GM12878 (cell line): ENCODE measurements around the gene KCNJ13. TPM values are rescaled to one million over a fixed set of nuclear protein-coding genes. Genes with fewer than 3 reads are reported as not detected.
A peak's percentile ranks its signal among the peaks of the same experiment; 100 is the strongest.

ENCODE experiments used
- ATAC-seq: fragments of 200-7000 bp; cut with Tn5 transposase; 3 replicates; pipeline ENCODE4 v1.9.1; 2020; ENCODE audit warnings: mild to moderate bottlenecking, moderate library complexity
- BruUV-seq: library from RNA; stranded (reverse); fragments of 400-500 nt; replicated peaks from 2 replicates; lab custom pipeline; 2021; lab: Mats Ljungman, UMichigan
- CTCF ChIA-PET: fragments of 300-600 bp; sonication (Branson Sonifier 250); formaldehyde crosslinking; extraction: SDS; loops from one replicate; lab custom pipeline; 2021; ENCODE audit warnings: inconsistent platforms; lab: Yijun Ruan, JAX
- POLR2A ChIA-PET: fragments of 350-600 bp; formaldehyde crosslinking; extraction: SDS; loops from one replicate; lab custom pipeline; 2021; ENCODE audit warnings: inconsistent platforms; lab: Charles Lee
- RAD21 ChIA-PET: fragments of 300-600 bp; sonication (Branson Sonifier 250); formaldehyde crosslinking; loops from one replicate; lab custom pipeline; 2023; ENCODE audit warnings: antibody characterized with exemption; ENCODE audit not compliant: unreplicated experiment; lab: Charles Lee
- SMC1A ChIA-PET: fragments of 300-600 bp; sonication (Branson Sonifier 250); formaldehyde crosslinking; loops from one replicate; lab custom pipeline; 2023; ENCODE audit not compliant: unreplicated experiment, uncharacterized antibody; lab: Charles Lee
- DNase-seq: peaks from one replicate; pipeline ENCODE4 v3.0.0-alpha.2; 2011; ENCODE audit warnings: low read depth, low spot score
- FAIRE-seq: peaks from 3 replicates; lab custom pipeline; 2011; peaks lifted over from hg19 to GRCh38; lab: Jason Lieb, UNC
- H2AFZ ChIP-seq: 2 replicates; pipeline ENCODE4 v1.6.0; 2011; ENCODE audit warnings: low read depth, low read length, control low read depth; ENCODE audit not compliant: control insufficient read depth
- H3K27ac ChIP-seq: 2 replicates; pipeline ENCODE4 v1.5.1; 2011; ENCODE audit warnings: control low read depth; ENCODE audit not compliant: control insufficient read depth, insufficient read depth
- H3K27me3 ChIP-seq, 2 experiments: replicated peaks in 1 of 2; 2 replicates each; pipeline versions ENCODE4 v1.6.0 to v1.6.1; 2011; ENCODE audit warnings: low read length in 1 of 2; ENCODE audit not compliant: control insufficient read depth in 2 of 2, insufficient read depth in 2 of 2
- H3K36me3 ChIP-seq, 2 experiments: 2 replicates each; pipeline ENCODE4 v1.5.1; 2011; ENCODE audit warnings: low read length in 1 of 2; ENCODE audit not compliant: control insufficient read depth in 2 of 2, insufficient read depth in 2 of 2
- H3K4me1 ChIP-seq: 2 replicates; pipeline ENCODE4 v1.6.1; 2011; ENCODE audit warnings: mild to moderate bottlenecking, low read length, moderate library complexity, mixed read lengths; ENCODE audit not compliant: control insufficient read depth, insufficient read depth
- H3K4me2 ChIP-seq: 2 replicates; pipeline ENCODE4 v1.6.0; 2011; ENCODE audit warnings: control low read depth; ENCODE audit not compliant: control insufficient read depth, insufficient read depth
- H3K4me3 ChIP-seq: fragments of 200-600 bp; sonication (generic); 2 replicates; pipeline ENCODE4 v1.5.1; 2016
- H3K79me2 ChIP-seq: 2 replicates; pipeline ENCODE4 v1.6.0; 2011; ENCODE audit warnings: low read length; ENCODE audit not compliant: control insufficient read depth, insufficient read depth
- H3K9ac ChIP-seq: 2 replicates; pipeline ENCODE4 v1.8.0; 2011; ENCODE audit warnings: low read length, control low read depth, mixed read lengths; ENCODE audit not compliant: control insufficient read depth, insufficient read depth
- H3K9me3 ChIP-seq: replicated peaks from 3 replicates; pipeline ENCODE4 v1.5.1; 2011; ENCODE audit warnings: mild to moderate bottlenecking, low read length; ENCODE audit not compliant: control insufficient read depth, insufficient read depth
- H4K20me1 ChIP-seq: 2 replicates; pipeline ENCODE4 v1.6.0; 2011; ENCODE audit not compliant: control insufficient read depth, insufficient read depth
- ATF7 ChIP-seq: fragments of 450-650 bp; IDR thresholded peaks from 2 replicates; pipeline ENCODE4 v1.6.1; 2016; ENCODE audit warnings: low read depth, mild to moderate bottlenecking
- BCL11A ChIP-seq: IDR thresholded peaks from 2 replicates; pipeline ENCODE4 v1.6.1; 2011; ENCODE audit warnings: low read depth, low read length
- BMI1 ChIP-seq: fragments of 450-650 bp; IDR thresholded peaks from 2 replicates; pipeline ENCODE4 v1.6.1; 2016; ENCODE audit warnings: mild to moderate bottlenecking, moderate library complexity, borderline replicate concordance
- DPF2 ChIP-seq: fragments of 450-650 bp; IDR thresholded peaks from 2 replicates; pipeline ENCODE4 v1.6.1; 2017; ENCODE audit warnings: mild to moderate bottlenecking
- EP300 ChIP-seq, 2 experiments: fragments of 150-350 bp in 1 of 2; IDR thresholded peaks; 2 replicates each; pipeline ENCODE4 v1.6.1; 2011 to 2012; ENCODE audit warnings: low read depth in 2 of 2, low read length in 2 of 2, borderline replicate concordance in 1 of 2, improper control_type of control experiment in 1 of 2, inconsistent platforms in 1 of 2; ENCODE audit not compliant: control insufficient read depth in 1 of 2
- HCFC1 ChIP-seq: fragments of 150-350 bp; IDR thresholded peaks from 2 replicates; pipeline ENCODE4 v1.6.1; 2014; ENCODE audit warnings: low read length
- KAT2A ChIP-seq: conservative IDR thresholded peaks from 2 replicates; pipeline ENCODE4 v1.6.1; 2011; ENCODE audit warnings: low read depth, low read length; ENCODE audit not compliant: control insufficient read depth
- MEF2B ChIP-seq: fragments of 450-650 bp; IDR thresholded peaks from 2 replicates; pipeline ENCODE4 v1.6.1; 2018; ENCODE audit warnings: mild to moderate bottlenecking, moderate library complexity; ENCODE audit not compliant: partially characterized antibody, poor library complexity, severe bottlenecking
- NFIC ChIP-seq: IDR thresholded peaks from 2 replicates; pipeline ENCODE4 v1.6.1; 2012; ENCODE audit warnings: low read depth, mild to moderate bottlenecking, inconsistent platforms, low read length, moderate library complexity
- RELA ChIP-seq: fragments of 450-650 bp; IDR thresholded peaks from 2 replicates; pipeline ENCODE4 v1.8.0; 2014; ENCODE audit warnings: borderline replicate concordance; ENCODE audit not compliant: partially characterized antibody
- TAF1 ChIP-seq: IDR thresholded peaks from 2 replicates; pipeline ENCODE4 v1.6.1; 2011; ENCODE audit warnings: mild to moderate bottlenecking, low read depth, low read length, borderline replicate concordance
- ZNF24 ChIP-seq: fragments of 450-650 bp; IDR thresholded peaks from 2 replicates; pipeline ENCODE4 v1.6.1; 2017; ENCODE audit warnings: antibody characterized with exemption, mild to moderate bottlenecking
- in situ Hi-C: fragments of 300-500 bp; cut with MboI; formaldehyde crosslinking; loops from 9 replicates; pipeline ENCODE4 v1.14.3; 2018; ENCODE audit warnings: mixed read lengths
- intact Hi-C: fragments of 100-400 bp; cut with micrococcal nuclease; formaldehyde crosslinking; loops from one replicate; pipeline ENCODE4 v1.14.2; 2022; ENCODE audit not compliant: unreplicated experiment
- polyA plus RNA-seq, 11 experiments: library from polyadenylated mRNA; depleted of rRNA in 4 of 11; unstranded in 6 of 11; stranded (reverse) in 5 of 11; fragments of >200 nt; fragmentation: Nextera tagmentation in 4 of 11; fragmentation: Illumina TruSeq in 1 of 11; extraction: Ambion mirVana in 4 of 11; extraction: Trizol in 1 of 11; gene quantifications; 1 replicate in 1 of 11; 2 replicates in 10 of 11; pipeline versions ENCODE4 v1.2.1 to v1.2.3, GENCODE V29; 2011 to 2016; ENCODE audit warnings: inconsistent platforms in 2 of 11, missing spikeins in 2 of 11, low read depth in 1 of 11
- total RNA-seq, 4 experiments: library from RNA; depleted of rRNA in 3 of 4; stranded (reverse); fragments of >200 nt in 3 of 4; fragmentation: Illumina TruSeq in 1 of 4; extraction: Trizol in 1 of 4; gene quantifications; 2 replicates each; pipeline versions ENCODE4 v1.2.1 to v1.2.3, GENCODE V29; 2013 to 2021
- TF ChIP-seq, protein P1 (sequence below): IDR thresholded peaks from 2 replicates; pipeline ENCODE4 v1.6.1; 2012; ENCODE audit warnings: low read depth, low read length, improper control_type of control experiment
- TF ChIP-seq, protein P2 (sequence below): IDR thresholded peaks from 2 replicates; pipeline ENCODE4 v1.6.1; 2011; ENCODE audit warnings: borderline replicate concordance, low read depth, mild to moderate bottlenecking, moderate library complexity, mixed read lengths, low read length; ENCODE audit not compliant: insufficient read depth; ENCODE audit errors: extremely low read length
- TF ChIP-seq, protein P3 (sequence below): IDR thresholded peaks from 2 replicates; pipeline ENCODE4 v1.6.1; 2012; ENCODE audit warnings: low read length, inconsistent platforms
- TF ChIP-seq, protein P4 (sequence below): fragments of 450-650 bp; IDR thresholded peaks from 2 replicates; pipeline ENCODE4 v1.6.1; 2017; ENCODE audit warnings: antibody characterized with exemption, mild to moderate bottlenecking, moderate library complexity
- TF ChIP-seq, protein P5 (sequence below): fragments of 450-650 bp; IDR thresholded peaks from 2 replicates; pipeline ENCODE4 v1.6.1; 2017; ENCODE audit warnings: low read depth, mild to moderate bottlenecking, moderate library complexity

KCNJ13 gene
- total and polyA plus RNA-seq, 10 of the 15 experiments (the other 5 are each of a cell fraction or from before 2014, with no cell fraction given) = 0.24 to 0.68 (median 0.29) TPM; not detected in 7

DNA sequence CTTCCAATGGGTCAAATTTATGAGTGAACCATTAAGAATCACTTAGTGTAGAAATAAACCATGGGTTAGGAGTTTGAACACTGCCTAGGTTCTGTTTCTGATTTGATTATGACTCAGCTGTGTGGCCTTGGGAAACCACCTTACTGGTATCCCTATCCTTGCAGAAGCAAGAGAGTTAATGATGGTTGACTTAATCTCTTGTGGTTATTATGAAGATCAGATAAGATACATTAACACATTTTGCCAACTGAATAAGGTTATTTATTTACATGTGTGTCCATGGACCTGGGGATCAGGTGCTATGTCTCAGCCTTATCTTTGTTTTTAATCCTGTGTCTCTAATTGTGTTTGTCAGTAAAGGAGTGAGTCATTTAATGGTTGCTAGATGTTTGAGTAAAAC is 5.4 kb upstream of the KCNJ13 start:
- Histone ChIP-seq H3K27ac (no peak overlapping the region), H3K4me1 (no peaks in the 10 kb centered on the region), H3K9me3 (no peaks in the 10 kb centered on the region), H4K20me1 (no peaks in the 10 kb centered on the region), H3K27me3 (no peaks in the 10 kb centered on the region), H3K4me3 (no peak overlapping the region), H3K4me2 (no peak overlapping the region), H2AFZ (no peak overlapping the region), H3K36me3 (no peaks in the 10 kb centered on the region), H3K79me2 (no peaks in the 10 kb centered on the region), H3K9ac (no peak overlapping the region)
- ChIA-PET SMC1A (no interaction called here), POLR2A (no interaction called here), RAD21 (interaction anchor here (1.0 to 1.2 kb wide), 2 partner anchors 9 to 13 kb away, joined by 3 to 4 read pairs; no protein-coding TSS in a partner anchor), CTCF (interaction anchor here (1.2 kb wide), 1 partner anchor 16 kb away, joined by 3 read pairs; no protein-coding TSS in a partner anchor)
- FAIRE-seq (peak; percentile 87), DNase-seq (peak; percentile 55), ATAC-seq (peak; percentile 100)
- BruUV-seq = no TSS peak
- intact Hi-C loops (no loop called here), in situ Hi-C loops (no loop called here)
- TF ChIP-seq, protein P1, sequence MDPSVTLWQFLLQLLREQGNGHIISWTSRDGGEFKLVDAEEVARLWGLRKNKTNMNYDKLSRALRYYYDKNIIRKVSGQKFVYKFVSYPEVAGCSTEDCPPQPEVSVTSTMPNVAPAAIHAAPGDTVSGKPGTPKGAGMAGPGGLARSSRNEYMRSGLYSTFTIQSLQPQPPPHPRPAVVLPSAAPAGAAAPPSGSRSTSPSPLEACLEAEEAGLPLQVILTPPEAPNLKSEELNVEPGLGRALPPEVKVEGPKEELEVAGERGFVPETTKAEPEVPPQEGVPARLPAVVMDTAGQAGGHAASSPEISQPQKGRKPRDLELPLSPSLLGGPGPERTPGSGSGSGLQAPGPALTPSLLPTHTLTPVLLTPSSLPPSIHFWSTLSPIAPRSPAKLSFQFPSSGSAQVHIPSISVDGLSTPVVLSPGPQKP = no peak
- TF ChIP-seq RELA (peak; percentile 65), BCL11A (peak; percentile 86), DPF2 (peak; percentile 93), ZNF24 (peak; percentile 84), MEF2B (peak; percentile 31), BMI1 (peak; percentile 72; the same call in 1 of the 2 replicates), ATF7 (peak; percentile 65), TAF1 (no peak), EP300 (IDR thresholded peaks at IDR 0.05; ENCODE audit: borderline replicate concordance in 1 of 2, control insufficient read depth in 1 of 2, low read depth in 2 of 2, low read length in 2 of 2) (peak; percentile 54 to 72; a peak in 2 of 4 replicates), KAT2A (no peak), NFIC (peak; percentile 42; the same call in 1 of the 2 replicates), HCFC1 (no peak)
- TF ChIP-seq, protein P2, sequence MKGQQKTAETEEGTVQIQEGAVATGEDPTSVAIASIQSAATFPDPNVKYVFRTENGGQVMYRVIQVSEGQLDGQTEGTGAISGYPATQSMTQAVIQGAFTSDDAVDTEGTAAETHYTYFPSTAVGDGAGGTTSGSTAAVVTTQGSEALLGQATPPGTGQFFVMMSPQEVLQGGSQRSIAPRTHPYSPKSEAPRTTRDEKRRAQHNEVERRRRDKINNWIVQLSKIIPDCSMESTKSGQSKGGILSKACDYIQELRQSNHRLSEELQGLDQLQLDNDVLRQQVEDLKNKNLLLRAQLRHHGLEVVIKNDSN = no peak
- TF ChIP-seq, protein P3, sequence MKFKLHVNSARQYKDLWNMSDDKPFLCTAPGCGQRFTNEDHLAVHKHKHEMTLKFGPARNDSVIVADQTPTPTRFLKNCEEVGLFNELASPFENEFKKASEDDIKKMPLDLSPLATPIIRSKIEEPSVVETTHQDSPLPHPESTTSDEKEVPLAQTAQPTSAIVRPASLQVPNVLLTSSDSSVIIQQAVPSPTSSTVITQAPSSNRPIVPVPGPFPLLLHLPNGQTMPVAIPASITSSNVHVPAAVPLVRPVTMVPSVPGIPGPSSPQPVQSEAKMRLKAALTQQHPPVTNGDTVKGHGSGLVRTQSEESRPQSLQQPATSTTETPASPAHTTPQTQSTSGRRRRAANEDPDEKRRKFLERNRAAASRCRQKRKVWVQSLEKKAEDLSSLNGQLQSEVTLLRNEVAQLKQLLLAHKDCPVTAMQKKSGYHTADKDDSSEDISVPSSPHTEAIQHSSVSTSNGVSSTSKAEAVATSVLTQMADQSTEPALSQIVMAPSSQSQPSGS = 0 out of 2 replicates have a peak, but pooled peaks have one; percentile 20
- TF ChIP-seq, protein P4, sequence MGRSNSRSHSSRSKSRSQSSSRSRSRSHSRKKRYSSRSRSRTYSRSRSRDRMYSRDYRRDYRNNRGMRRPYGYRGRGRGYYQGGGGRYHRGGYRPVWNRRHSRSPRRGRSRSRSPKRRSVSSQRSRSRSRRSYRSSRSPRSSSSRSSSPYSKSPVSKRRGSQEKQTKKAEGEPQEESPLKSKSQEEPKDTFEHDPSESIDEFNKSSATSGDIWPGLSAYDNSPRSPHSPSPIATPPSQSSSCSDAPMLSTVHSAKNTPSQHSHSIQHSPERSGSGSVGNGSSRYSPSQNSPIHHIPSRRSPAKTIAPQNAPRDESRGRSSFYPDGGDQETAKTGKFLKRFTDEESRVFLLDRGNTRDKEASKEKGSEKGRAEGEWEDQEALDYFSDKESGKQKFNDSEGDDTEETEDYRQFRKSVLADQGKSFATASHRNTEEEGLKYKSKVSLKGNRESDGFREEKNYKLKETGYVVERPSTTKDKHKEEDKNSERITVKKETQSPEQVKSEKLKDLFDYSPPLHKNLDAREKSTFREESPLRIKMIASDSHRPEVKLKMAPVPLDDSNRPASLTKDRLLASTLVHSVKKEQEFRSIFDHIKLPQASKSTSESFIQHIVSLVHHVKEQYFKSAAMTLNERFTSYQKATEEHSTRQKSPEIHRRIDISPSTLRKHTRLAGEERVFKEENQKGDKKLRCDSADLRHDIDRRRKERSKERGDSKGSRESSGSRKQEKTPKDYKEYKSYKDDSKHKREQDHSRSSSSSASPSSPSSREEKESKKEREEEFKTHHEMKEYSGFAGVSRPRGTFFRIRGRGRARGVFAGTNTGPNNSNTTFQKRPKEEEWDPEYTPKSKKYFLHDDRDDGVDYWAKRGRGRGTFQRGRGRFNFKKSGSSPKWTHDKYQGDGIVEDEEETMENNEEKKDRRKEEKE = no peak
- TF ChIP-seq, protein P5, sequence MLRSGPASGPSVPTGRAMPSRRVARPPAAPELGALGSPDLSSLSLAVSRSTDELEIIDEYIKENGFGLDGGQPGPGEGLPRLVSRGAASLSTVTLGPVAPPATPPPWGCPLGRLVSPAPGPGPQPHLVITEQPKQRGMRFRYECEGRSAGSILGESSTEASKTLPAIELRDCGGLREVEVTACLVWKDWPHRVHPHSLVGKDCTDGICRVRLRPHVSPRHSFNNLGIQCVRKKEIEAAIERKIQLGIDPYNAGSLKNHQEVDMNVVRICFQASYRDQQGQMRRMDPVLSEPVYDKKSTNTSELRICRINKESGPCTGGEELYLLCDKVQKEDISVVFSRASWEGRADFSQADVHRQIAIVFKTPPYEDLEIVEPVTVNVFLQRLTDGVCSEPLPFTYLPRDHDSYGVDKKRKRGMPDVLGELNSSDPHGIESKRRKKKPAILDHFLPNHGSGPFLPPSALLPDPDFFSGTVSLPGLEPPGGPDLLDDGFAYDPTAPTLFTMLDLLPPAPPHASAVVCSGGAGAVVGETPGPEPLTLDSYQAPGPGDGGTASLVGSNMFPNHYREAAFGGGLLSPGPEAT = peak; percentile 94
